B cell (primary cell): ENCODE results near the gene PDZD8. TPM values are rescaled to one million over a fixed set of nuclear protein-coding genes. Genes with fewer than 3 reads are reported as not detected.

Source experiments
- ATAC-seq: fragments of 200-7000 bp; cut with Tn5 transposase; one replicate; pipeline ENCODE4 v1.10.0; 2021; ENCODE audit warnings: low read depth, mild to moderate bottlenecking, moderate number of reproducible peaks, moderate library complexity
- CTCF ChIA-PET: fragments of 350-600 bp; sonication (Branson Sonifier 250); formaldehyde crosslinking; loops from one replicate; lab custom pipeline; 2021; ENCODE audit warnings: antibody characterized with exemption, inconsistent platforms; lab: Charles Lee
- POLR2A ChIA-PET: fragments of 350-600 bp; sonication (Branson Sonifier 250); formaldehyde crosslinking; loops from one replicate; lab custom pipeline; 2021; ENCODE audit warnings: antibody characterized with exemption; lab: Charles Lee
- DNase-seq: peaks from one replicate; pipeline ENCODE4 v3.0.0; 2013
- H2AFZ ChIP-seq: 2 replicates; pipeline ENCODE4 v1.6.1; 2012; ENCODE audit warnings: mild to moderate bottlenecking, low read depth, low read length; ENCODE audit not compliant: insufficient read depth, poor library complexity, severe bottlenecking
- H3K27ac ChIP-seq, 2 donors: 1 replicate in 1 of 2; 2 replicates in 1 of 2; pipeline ENCODE4 v1.5.1; 2012 to 2013; ENCODE audit warnings: low read length in 2 of 2, mild to moderate bottlenecking in 2 of 2, moderate library complexity in 1 of 2
- H3K27me3 ChIP-seq, 4 experiments: fragments of 200-600 bp in 1 of 4; sonication (generic) in 1 of 4; replicated peaks in 1 of 4; 1 replicate in 2 of 4; 2 replicates in 2 of 4; pipeline versions ENCODE4 v1.6.1 to v1.7.0; 2013 to 2016; ENCODE audit warnings: low read length in 3 of 4, mild to moderate bottlenecking in 2 of 4, mixed read lengths in 1 of 4, moderate library complexity in 1 of 4; ENCODE audit not compliant: insufficient read depth in 4 of 4, control insufficient read depth in 3 of 4; ENCODE audit errors: control extremely low read depth in 1 of 4
- H3K36me3 ChIP-seq, 2 experiments: replicated peaks in 1 of 2; 1 replicate in 1 of 2; 2 replicates in 1 of 2; pipeline versions ENCODE4 v1.6.1 to v1.7.1; 2013; ENCODE audit warnings: low read length in 1 of 2; ENCODE audit not compliant: insufficient read depth in 2 of 2, control insufficient read depth in 1 of 2; ENCODE audit errors: control extremely low read depth in 1 of 2, extremely low read depth in 1 of 2
- H3K4me1 ChIP-seq, 2 donors: fragments of 200-600 bp in 1 of 2; sonication (generic) in 1 of 2; 1 replicate in 1 of 2; 2 replicates in 1 of 2; pipeline versions ENCODE4 v1.5.1 to v1.6.1; 2013 to 2017; ENCODE audit warnings: low read length in 2 of 2; ENCODE audit not compliant: control insufficient read depth in 2 of 2, insufficient read depth in 2 of 2
- H3K4me2 ChIP-seq: replicated peaks from 2 replicates; pipeline ENCODE3; 2012; ENCODE audit warnings: mild to moderate bottlenecking, low read depth, low read length; ENCODE audit not compliant: poor library complexity, severe bottlenecking
- H3K4me3 ChIP-seq, 5 experiments: fragments of 200-600 bp in 1 of 5; sonication (generic) in 1 of 5; 1 replicate in 3 of 5; 2 replicates in 2 of 5; pipeline versions ENCODE4 v1.5.1 to v1.7.0; 2011 to 2016; ENCODE audit warnings: low read length in 4 of 5, mild to moderate bottlenecking in 4 of 5, low read depth in 2 of 5, control low read depth in 1 of 5, moderate library complexity in 1 of 5; ENCODE audit not compliant: insufficient read depth in 1 of 5; ENCODE audit errors: control extremely low read depth in 1 of 5, extremely low read depth in 1 of 5
- H3K79me2 ChIP-seq: fragments of 200-600 bp; sonication (generic); one replicate; pipeline ENCODE4 v1.6.0; 2016; ENCODE audit warnings: low read length; ENCODE audit not compliant: control insufficient read depth, insufficient read depth
- H3K9ac ChIP-seq: fragments of 200-600 bp; sonication (generic); 2 replicates; pipeline ENCODE4 v1.6.1; 2017; ENCODE audit warnings: mild to moderate bottlenecking, low read length, moderate library complexity
- H3K9me3 ChIP-seq, 3 donors: one replicate each; pipeline versions ENCODE4 v1.6.1 to v1.7.1; 2013; ENCODE audit warnings: low read length in 2 of 3; ENCODE audit not compliant: control insufficient read depth in 2 of 3, insufficient read depth in 1 of 3; ENCODE audit errors: control extremely low read depth in 1 of 3
- H4K20me1 ChIP-seq: 2 replicates; pipeline ENCODE4 v1.6.0; 2012; ENCODE audit warnings: mild to moderate bottlenecking, low read length; ENCODE audit not compliant: insufficient read depth, control insufficient read depth, poor library complexity, severe bottlenecking
- H3K27ac Mint-ChIP-seq: one replicate; pipeline ENCODE4 v1.8.0; 2021; ENCODE audit warnings: mixed read lengths
- H3K27me3 Mint-ChIP-seq: one replicate; pipeline ENCODE4 v1.8.0; 2021; ENCODE audit warnings: mixed read lengths
- H3K4me1 Mint-ChIP-seq: one replicate; pipeline ENCODE4 v1.8.0; 2021; ENCODE audit warnings: mixed read lengths
- H3K4me3 Mint-ChIP-seq: one replicate; pipeline ENCODE4 v1.8.0; 2021; ENCODE audit warnings: mixed read lengths
- H3K9me3 Mint-ChIP-seq: one replicate; pipeline ENCODE4 v1.8.0; 2022; ENCODE audit warnings: mixed read lengths; ENCODE audit not compliant: insufficient read depth
- CTCF ChIP-seq: fragments of 200-600 bp; IDR thresholded peaks from one replicate; pipeline ENCODE4 v1.8.0; 2022; ENCODE audit warnings: antibody characterized with exemption, mild to moderate bottlenecking
- EZH2 ChIP-seq: IDR thresholded peaks from 2 replicates; pipeline ENCODE4 v1.6.1; 2012; ENCODE audit warnings: borderline replicate concordance, low read depth, mild to moderate bottlenecking, moderate library complexity, low read length; ENCODE audit not compliant: insufficient read depth, poor library complexity, severe bottlenecking
- WGBS: methylation state at CpG from one replicate; pipeline ENCODE4 v1.1.5; 2013; ENCODE audit warnings: missing lambda C conversion rate; ENCODE audit not compliant: insufficient coverage; 5-methylcytosine and 5-hydroxymethylcytosine counted together
- intact Hi-C: fragments of 100-400 bp; cut with micrococcal nuclease; formaldehyde crosslinking; loops from one replicate; pipeline ENCODE4 v1.10.0; 2022
- polyA plus RNA-seq: library from polyadenylated mRNA; depleted of rRNA; stranded (reverse); fragments of >200 nt; gene quantifications from 2 replicates; pipeline ENCODE4 v1.2.3, GENCODE V29; 2012
- total RNA-seq, 2 donors: library from RNA; stranded (reverse); fragments of 120-200 nt in 1 of 2; gene quantifications; 1 replicate in 1 of 2; 2 replicates in 1 of 2; pipeline versions ENCODE4 v1.2.3 to v1.2.4, GENCODE V29; 2013 to 2022

The PDZD8 gene
- total and polyA plus RNA-seq, 2 donors (not counting 1 experiment from before 2014, with no cell fraction given) = 4.9 to 13.2 TPM

- no peaks in the 10 kb centered on the region for H3K27me3 ChIP-seq
- no peak overlapping the region for H3K4me2 ChIP-seq
- CTCF ChIA-PET = no interaction called here
- peaks cover 9 to 23% of the 10 kb centered on the region in 2 experiments for H3K36me3 ChIP-seq
- H3K79me2 ChIP-seq = no peaks in the 10 kb centered on the region
- no peaks in the 10 kb centered on the region for H3K9me3 ChIP-seq
- H3K9ac ChIP-seq = no peak overlapping the region
- ATAC-seq (no peak), DNase-seq (no peak)
- H3K4me1 Mint-ChIP-seq = no peaks in the 10 kb centered on the region
- H2AFZ ChIP-seq = no peak overlapping the region
- H3K27ac Mint-ChIP-seq = no peak overlapping the region
- H3K4me3 Mint-ChIP-seq = no peak overlapping the region
- no peak overlapping the region for H3K4me3 ChIP-seq
- WGBS = 58% methylated on average over 9 of the region's 12 CpGs
- H3K27me3 Mint-ChIP-seq = no peaks in the 10 kb centered on the region
- H3K9me3 Mint-ChIP-seq = no peaks in the 10 kb centered on the region
- no peak overlapping the region for H3K27ac ChIP-seq
- H4K20me1 ChIP-seq = no peaks in the 10 kb centered on the region
- TF ChIP-seq CTCF = no peak
- no peak for TF ChIP-seq EZH2
- POLR2A ChIA-PET = no interaction called here
- intact Hi-C loops = no loop called here
- no peaks in the 10 kb centered on the region for H3K4me1 ChIP-seq
These were observed 90.3 kb downstream of the PDZD8 start for GRCh38 chr10:117284716-117285494.

GRCh38 chr10:117277675-117278074 is 97.6 kb downstream of the PDZD8 start:
- Histone ChIP-seq H3K27me3 (no peaks in the 10 kb centered on the region), H2AFZ (no peak overlapping the region), H3K4me2 (no peak overlapping the region), H3K79me2 (no peaks in the 10 kb centered on the region), H3K27ac (no peak overlapping the region), H3K4me3 (no peak overlapping the region), H3K36me3 (peaks cover 0 to 2% of the 10 kb centered on the region in 2 experiments), H3K4me1 (no peaks in the 10 kb centered on the region), H3K9ac (no peak overlapping the region), H4K20me1 (no peaks in the 10 kb centered on the region), H3K9me3 (no peaks in the 10 kb centered on the region)
- no peak for TF ChIP-seq EZH2
- TF ChIP-seq CTCF = no peak
- intact Hi-C loops = no loop called here
- Mint-ChIP-seq H3K9me3 (no peaks in the 10 kb centered on the region), H3K27ac (no peak overlapping the region), H3K4me3 (no peak overlapping the region), H3K27me3 (no peaks in the 10 kb centered on the region), H3K4me1 (no peaks in the 10 kb centered on the region)
- ChIA-PET POLR2A (no interaction called here), CTCF (interaction anchor here (1.1 kb wide), 1 partner anchor 10 kb away, joined by 3 read pairs; no protein-coding TSS in a partner anchor)
- no CpG with 5 or more reads among the region's 2 CpGs for WGBS
- DNase-seq (no peak), ATAC-seq (no peak)
